ENCODE measurements around the gene TEX13C.
"Not testable (repeated sequence)": the region's sequence is repeated elsewhere in the genome, so short reads cannot be mapped to it uniquely, and the experiment has no call there.

TEX13C gene

DNA sequence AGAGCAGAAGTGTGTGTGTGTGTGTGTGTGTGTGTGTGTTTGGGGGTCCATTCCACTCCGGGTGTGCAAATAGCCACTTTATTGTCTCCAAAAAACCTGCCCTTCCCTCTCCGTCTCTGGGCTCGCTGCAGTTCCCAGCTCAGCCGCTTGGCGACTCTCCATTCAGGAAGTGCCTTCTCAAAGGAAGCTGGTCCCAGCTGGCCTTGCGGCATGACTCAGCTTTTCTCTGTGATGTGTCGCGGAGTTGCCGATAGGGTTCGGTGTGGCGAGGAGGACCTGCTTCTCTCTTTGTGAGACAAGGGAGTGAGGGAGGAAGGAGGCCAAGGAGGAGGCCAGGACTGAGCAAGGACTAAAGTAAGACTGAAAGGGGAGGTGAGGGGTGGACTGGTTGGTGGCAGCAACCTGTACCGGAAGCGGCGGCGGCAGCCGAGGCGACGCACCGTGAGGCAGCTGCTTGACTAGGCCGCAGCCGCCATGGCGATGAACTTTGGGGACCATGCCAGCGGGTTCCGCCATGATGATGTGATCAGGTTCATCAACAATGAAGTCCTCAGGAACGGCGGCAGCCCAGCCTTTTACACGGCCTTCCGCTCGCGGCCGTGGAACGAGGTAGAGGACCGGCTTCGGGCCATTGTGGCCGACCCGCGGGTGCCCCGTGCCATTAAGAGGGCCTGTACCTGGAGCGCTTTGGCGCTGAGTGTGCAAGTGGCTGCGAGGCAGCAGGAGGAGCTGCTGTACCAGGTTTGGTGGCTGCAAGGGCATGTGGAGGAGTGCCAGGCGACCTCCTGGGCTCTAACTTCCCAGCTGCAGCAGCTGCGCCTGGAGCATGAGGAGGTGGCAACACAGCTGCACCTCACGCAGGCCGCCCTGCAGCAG lies at the start of gene TEX13C:
Gene TEX13C (plus strand): TSS at position 226 of the 876 bp plus-strand sequence. CDS start 249 bp downstream, at position 475.
- Histone ChIP-seq H3K4me1 (ENCODE audit: insufficient read depth, low read length) (no peaks in the 10 kb centered on the region), H2AFZ (ENCODE audit: low read depth, low read length) (no peak within 1 kb of the TSS), H3K36me3 (ENCODE audit: insufficient read depth, low read length) (no peaks in the 10 kb centered on the region), H3K4me3 (ENCODE audit: low read length) (no peak within 1 kb of the TSS), H3K27me3 (ENCODE audit: insufficient read depth, low read length) (no peaks in the 10 kb centered on the region), H3K9me3 (ENCODE audit: low read length) (no peaks in the 10 kb centered on the region)

DNA sequence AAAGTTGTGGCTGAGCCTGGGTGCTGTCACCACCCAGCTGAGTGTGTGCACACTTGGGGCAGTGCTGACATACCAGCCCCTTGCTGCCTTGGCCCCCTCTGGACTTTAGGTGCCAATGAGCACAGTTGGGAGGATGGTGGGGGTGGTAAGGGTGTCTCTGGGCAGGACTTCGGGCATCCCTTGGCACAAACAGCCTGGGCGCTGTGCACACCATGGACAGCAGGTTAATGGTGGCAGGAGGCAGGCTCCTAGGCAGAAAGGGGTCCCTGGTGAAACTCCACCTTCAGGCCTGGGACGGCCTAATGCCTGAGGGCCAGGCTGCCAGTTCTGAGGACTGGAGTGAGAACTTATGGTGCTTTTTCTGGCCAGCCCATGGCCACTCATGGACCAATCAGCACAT lies 32.4 kb upstream of the TEX13C start:
- no peaks in the 10 kb centered on the region for H3K4me1 ChIP-seq (ENCODE audit: insufficient read depth, low read length)
- H2AFZ ChIP-seq (ENCODE audit: low read depth, low read length), result no peak overlapping the region
- no peaks in the 10 kb centered on the region for H3K36me3 ChIP-seq (ENCODE audit: insufficient read depth, low read length)
- no peaks in the 10 kb centered on the region for H3K9me3 ChIP-seq (ENCODE audit: low read length)
- H3K4me3 ChIP-seq (ENCODE audit: low read length), result no peak overlapping the region
- H3K27me3 ChIP-seq (ENCODE audit: insufficient read depth, low read length), result no peaks in the 10 kb centered on the region

DNA sequence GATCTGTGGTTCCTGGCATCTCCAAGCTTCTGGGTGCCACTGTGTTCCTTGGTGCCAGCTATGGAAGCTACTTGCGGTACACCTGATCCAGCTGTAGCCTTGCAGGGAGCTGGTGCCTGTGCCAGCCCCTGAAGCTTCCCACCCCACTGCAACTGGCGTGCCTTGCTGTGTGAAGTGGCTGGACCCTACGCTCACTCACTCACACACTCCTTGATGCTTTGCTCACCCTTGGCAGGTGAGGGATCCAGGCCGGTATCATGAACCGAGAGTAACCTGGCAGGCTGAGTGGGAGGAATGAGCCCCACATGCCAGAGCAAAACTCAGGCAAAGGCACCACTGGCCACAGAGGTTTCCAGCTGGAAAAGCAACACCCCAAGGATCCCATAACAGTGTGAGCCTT lies 31.3 kb upstream of the TEX13C start:
- no peak overlapping the region for H3K4me3 ChIP-seq (ENCODE audit: low read length)
- H3K36me3 ChIP-seq (ENCODE audit: insufficient read depth, low read length), result no peaks in the 10 kb centered on the region
- no peaks in the 10 kb centered on the region for H3K9me3 ChIP-seq (ENCODE audit: low read length)
- no peak overlapping the region for H2AFZ ChIP-seq (ENCODE audit: low read depth, low read length)
- H3K4me1 ChIP-seq (ENCODE audit: insufficient read depth, low read length), result no peaks in the 10 kb centered on the region
- no peaks in the 10 kb centered on the region for H3K27me3 ChIP-seq (ENCODE audit: insufficient read depth, low read length)

DNA sequence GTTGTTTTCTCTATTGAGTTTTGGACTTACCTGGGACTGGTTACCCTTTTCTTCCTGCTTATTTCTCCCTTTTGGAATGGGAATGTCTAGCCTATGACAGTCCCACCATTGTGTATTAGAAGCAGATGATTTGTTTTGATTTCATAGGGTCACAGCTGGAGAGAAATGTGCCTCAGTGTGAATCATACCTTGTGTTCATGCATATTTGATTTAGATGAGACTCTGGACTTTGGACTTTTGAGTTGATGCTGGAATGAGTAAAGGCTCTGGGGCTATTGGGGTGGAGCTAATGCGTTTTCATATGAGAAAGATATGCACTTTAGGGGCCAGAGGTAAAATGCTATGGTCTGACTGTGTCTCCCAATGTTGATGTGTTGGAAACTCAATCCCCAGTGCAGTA lies 30.5 kb upstream of the TEX13C start:
- no peaks in the 10 kb centered on the region for H3K4me1 ChIP-seq (ENCODE audit: insufficient read depth, low read length)
- H3K9me3 ChIP-seq (ENCODE audit: low read length), result no peaks in the 10 kb centered on the region
- no peaks in the 10 kb centered on the region for H3K36me3 ChIP-seq (ENCODE audit: insufficient read depth, low read length)
- H2AFZ ChIP-seq (ENCODE audit: low read depth, low read length), result no peak overlapping the region
- H3K27me3 ChIP-seq (ENCODE audit: insufficient read depth, low read length), result no peaks in the 10 kb centered on the region
- no peak overlapping the region for H3K4me3 ChIP-seq (ENCODE audit: low read length)

DNA sequence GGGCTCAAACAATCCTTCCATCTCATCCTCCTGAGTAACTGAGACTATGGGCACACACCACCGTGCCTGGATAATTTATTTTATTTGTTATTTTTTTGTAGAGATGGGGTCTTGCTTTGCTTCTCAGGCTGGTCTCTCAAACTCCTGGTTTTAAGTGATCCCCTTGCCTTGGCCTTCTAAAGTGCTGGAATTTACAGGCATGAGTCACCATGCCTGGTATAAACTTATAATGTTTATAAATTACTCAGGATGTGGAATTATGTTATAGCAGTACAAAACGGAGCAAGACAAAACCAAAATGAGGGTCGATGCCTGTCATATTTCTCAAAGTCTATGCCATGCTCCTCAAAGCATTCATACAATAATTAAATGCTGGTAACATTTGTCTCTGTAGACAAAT lies 29.8 kb upstream of the TEX13C start:
- Histone ChIP-seq H3K4me1 (ENCODE audit: insufficient read depth, low read length) (no peaks in the 10 kb centered on the region), H3K36me3 (ENCODE audit: insufficient read depth, low read length) (no peaks in the 10 kb centered on the region), H3K9me3 (ENCODE audit: low read length) (no peaks in the 10 kb centered on the region)

DNA sequence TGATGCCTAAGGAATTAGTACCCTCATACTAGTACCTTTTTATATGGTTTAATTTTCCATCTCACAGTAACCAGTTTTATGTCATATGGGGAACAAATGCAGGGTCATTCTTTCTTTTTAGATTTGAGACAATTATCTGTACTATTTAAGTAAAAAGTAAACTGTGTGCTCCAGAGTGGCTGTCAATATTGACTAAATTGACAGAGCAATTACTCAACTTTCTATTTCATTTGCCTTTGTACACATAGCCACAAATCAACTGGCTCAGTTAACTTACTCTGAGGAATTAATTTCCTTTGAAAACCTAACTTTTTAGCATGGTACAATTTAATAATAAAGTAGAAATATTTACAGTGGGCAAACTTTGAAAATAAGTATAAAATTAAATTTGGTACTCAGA lies 28.5 kb upstream of the TEX13C start:
- H2AFZ ChIP-seq (ENCODE audit: low read depth, low read length), result no peak overlapping the region
- no peaks in the 10 kb centered on the region for H3K4me1 ChIP-seq (ENCODE audit: insufficient read depth, low read length)
- no peaks in the 10 kb centered on the region for H3K27me3 ChIP-seq (ENCODE audit: insufficient read depth, low read length)
- H3K9me3 ChIP-seq (ENCODE audit: low read length), result no peaks in the 10 kb centered on the region
- H3K36me3 ChIP-seq (ENCODE audit: insufficient read depth, low read length), result no peaks in the 10 kb centered on the region
- no peak overlapping the region for H3K4me3 ChIP-seq (ENCODE audit: low read length)

More for the DNA sequence above, 29.8 kb upstream of the TEX13C start:
- Histone ChIP-seq H3K27me3 (ENCODE audit: insufficient read depth, low read length) (no peaks in the 10 kb centered on the region), H2AFZ (ENCODE audit: low read depth, low read length) (no peak overlapping the region), H3K4me3 (ENCODE audit: low read length) (no peak overlapping the region)

DNA sequence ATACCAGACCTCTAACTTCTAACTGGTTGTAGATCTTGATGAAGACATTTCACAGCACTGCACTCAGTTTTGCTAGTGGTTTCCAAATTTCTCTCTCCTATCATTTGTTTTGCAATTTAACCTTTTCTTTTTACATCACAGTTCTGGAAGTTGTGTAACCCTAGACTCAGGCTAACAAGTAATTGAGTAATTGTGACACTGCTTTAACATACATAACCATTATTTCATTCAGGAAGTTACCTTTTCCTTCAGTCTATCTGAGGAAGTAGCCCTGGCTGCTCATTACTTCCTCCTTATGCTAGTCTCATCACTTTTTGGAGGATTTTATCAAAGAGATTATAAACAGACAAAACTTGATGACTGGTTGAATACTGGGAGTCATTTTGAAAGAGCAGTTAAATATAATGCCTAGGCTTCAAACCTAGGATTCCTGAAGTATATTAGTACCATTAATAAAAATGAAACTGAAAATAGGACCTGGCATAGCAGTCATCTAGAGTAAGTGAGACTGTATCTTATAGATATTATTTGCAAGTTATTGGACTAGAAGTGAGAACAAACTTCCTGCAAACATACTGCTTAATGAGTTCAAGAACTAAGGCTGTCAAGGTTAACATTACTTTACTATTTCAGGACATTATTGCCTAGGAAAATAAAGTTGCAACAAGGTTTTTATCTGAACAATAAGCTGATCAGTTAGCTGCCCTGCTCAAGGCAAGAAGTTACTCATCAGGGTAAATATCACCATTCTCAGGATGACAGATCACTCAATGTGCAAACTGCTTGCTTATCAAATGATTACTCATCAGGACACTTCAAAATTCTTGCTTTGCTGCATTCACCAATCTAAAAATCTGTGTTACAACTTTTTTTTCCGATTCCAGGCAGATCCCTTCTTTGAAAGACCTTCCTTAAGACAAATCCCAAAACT lies 25.6 kb upstream of the TEX13C start:
- Histone ChIP-seq H3K4me1 (ENCODE audit: insufficient read depth, low read length) (no peaks in the 10 kb centered on the region), H3K9me3 (ENCODE audit: low read length) (no peaks in the 10 kb centered on the region), H2AFZ (ENCODE audit: low read depth, low read length) (no peak overlapping the region), H3K27me3 (ENCODE audit: insufficient read depth, low read length) (no peaks in the 10 kb centered on the region), H3K4me3 (ENCODE audit: low read length) (no peak overlapping the region), H3K36me3 (ENCODE audit: insufficient read depth, low read length) (no peaks in the 10 kb centered on the region)

DNA sequence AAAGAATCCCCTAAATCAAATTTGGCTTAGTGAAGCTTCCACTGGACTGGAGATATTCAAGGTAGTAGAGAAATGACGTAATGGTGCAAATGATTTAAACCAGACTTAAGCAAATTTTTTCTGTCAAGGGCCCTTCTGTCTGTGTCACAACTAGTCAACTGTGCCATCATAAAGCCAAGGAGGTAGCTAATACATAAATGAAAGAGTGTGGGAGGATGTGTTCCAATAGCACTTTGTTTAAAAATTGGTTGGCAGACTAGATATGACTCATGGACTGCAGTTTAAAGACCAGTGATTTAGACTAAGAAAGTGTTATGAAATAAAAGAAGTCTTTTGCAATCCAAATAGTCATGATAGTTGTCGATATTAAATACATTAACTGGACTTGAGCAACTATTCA lies 24.3 kb upstream of the TEX13C start:
- Histone ChIP-seq H3K36me3 (ENCODE audit: insufficient read depth, low read length) (no peaks in the 10 kb centered on the region), H3K27me3 (ENCODE audit: insufficient read depth, low read length) (no peaks in the 10 kb centered on the region), H3K4me3 (ENCODE audit: low read length) (no peak overlapping the region), H3K4me1 (ENCODE audit: insufficient read depth, low read length) (no peaks in the 10 kb centered on the region), H3K9me3 (ENCODE audit: low read length) (no peaks in the 10 kb centered on the region), H2AFZ (ENCODE audit: low read depth, low read length) (no peak overlapping the region)

DNA sequence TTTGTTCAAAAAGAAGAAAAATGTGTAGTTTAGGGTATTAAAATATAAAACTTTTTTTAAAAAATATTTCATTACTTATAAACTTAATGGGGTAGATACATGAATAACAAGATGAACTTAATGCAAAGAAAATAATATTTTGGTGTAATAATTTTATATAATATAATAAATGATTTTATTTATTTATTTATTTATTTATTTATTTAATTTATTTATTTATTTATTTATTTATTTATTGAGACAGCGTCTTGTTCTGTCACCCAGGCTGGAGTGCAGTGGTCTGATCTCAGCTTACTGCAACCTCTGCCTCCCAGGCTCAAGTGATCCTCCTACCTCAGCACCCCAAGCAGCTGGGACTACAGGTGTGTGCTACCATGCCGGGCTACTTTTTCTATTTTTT lies 20.8 kb upstream of the TEX13C start:
- no peak overlapping the region for H2AFZ ChIP-seq (ENCODE audit: low read depth, low read length)
- no peaks in the 10 kb centered on the region for H3K4me1 ChIP-seq (ENCODE audit: insufficient read depth, low read length)
- no peaks in the 10 kb centered on the region for H3K27me3 ChIP-seq (ENCODE audit: insufficient read depth, low read length)
- no peak overlapping the region for H3K4me3 ChIP-seq (ENCODE audit: low read length)
- H3K9me3 ChIP-seq (ENCODE audit: low read length), result no peaks in the 10 kb centered on the region
- no peaks in the 10 kb centered on the region for H3K36me3 ChIP-seq (ENCODE audit: insufficient read depth, low read length)

DNA sequence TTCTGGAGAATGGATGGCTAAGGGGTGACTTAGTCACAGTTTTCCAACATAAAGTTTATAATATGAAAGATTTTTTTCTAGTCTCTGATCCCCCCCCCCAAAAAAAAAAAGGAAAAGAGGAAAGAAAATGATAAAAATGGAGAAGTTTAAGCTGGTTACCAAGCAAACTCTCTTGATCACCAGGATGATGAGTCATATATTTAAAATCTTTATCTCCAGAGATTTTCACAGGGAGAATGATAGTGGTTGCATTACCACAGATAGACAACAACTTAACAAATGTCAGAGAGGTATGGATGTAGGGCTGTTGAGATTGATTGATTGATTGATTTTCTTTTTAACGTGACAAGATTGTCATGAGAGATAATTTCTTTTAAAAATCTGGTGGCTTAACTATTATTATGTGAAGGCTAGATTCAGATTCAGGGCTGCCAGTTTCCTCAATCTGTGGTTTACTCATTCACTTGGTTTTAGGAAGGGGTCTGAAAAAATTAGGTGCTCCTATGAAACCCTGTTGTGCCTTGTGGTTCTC lies 13.3 kb upstream of the TEX13C start:
- no peaks in the 10 kb centered on the region for H3K4me1 ChIP-seq (ENCODE audit: insufficient read depth, low read length)
- H2AFZ ChIP-seq (ENCODE audit: low read depth, low read length), result no peak overlapping the region
- no peaks in the 10 kb centered on the region for H3K36me3 ChIP-seq (ENCODE audit: insufficient read depth, low read length)
- no peaks in the 10 kb centered on the region for H3K9me3 ChIP-seq (ENCODE audit: low read length)
- no peak overlapping the region for H3K4me3 ChIP-seq (ENCODE audit: low read length)
- no peaks in the 10 kb centered on the region for H3K27me3 ChIP-seq (ENCODE audit: insufficient read depth, low read length)

DNA sequence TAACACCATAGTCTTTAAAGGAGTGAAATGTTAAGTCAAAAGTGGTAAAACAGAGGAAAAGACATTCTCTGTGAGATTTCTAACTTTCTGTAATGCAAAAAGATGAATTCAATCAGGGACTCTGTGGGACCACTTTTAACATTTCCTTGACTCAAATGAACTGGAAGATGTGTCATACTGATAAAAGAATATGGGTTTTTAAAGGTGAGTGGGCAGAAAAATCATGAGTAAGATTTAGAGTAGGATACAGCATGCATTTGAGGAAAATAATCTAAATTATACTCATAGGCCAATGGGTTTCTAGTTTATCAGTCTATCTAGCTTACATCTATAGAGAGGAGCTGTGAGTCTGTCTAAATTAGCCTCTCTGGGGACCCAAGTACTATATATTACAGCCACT lies 11.0 kb upstream of the TEX13C start:
- Histone ChIP-seq H3K27me3 (ENCODE audit: insufficient read depth, low read length) (no peaks in the 10 kb centered on the region), H3K4me1 (ENCODE audit: insufficient read depth, low read length) (no peaks in the 10 kb centered on the region), H2AFZ (ENCODE audit: low read depth, low read length) (no peak overlapping the region), H3K36me3 (ENCODE audit: insufficient read depth, low read length) (no peaks in the 10 kb centered on the region), H3K9me3 (ENCODE audit: low read length) (no peaks in the 10 kb centered on the region), H3K4me3 (ENCODE audit: low read length) (no peak overlapping the region)

DNA sequence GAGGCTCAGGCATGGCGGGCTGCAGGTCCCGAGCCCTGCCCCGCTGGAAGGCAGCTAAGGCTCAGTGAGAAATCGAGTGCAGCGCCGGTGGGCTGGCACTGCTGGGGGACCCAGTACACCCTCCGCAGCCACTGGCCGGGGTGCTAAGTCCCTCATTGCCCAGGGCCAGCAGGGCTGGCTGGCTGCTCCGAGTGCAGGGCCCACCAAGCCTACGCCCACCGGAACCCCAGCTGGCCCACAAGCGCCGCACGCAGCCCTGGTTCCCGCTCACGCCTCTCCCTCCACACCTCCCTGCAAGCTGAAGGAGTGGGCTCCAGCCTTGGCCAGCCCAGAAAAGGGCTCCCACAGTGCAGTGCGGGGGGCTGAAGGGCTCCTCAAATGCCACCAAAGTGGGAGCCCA lies 505 bp upstream of the TEX13C start:
- not testable (repeated sequence) for H2AFZ ChIP-seq (ENCODE audit: low read depth, low read length); H3K4me1 ChIP-seq (ENCODE audit: insufficient read depth, low read length); H3K36me3 ChIP-seq (ENCODE audit: insufficient read depth, low read length); H3K9me3 ChIP-seq (ENCODE audit: low read length); H3K4me3 ChIP-seq (ENCODE audit: low read length); H3K27me3 ChIP-seq (ENCODE audit: insufficient read depth, low read length)

DNA sequence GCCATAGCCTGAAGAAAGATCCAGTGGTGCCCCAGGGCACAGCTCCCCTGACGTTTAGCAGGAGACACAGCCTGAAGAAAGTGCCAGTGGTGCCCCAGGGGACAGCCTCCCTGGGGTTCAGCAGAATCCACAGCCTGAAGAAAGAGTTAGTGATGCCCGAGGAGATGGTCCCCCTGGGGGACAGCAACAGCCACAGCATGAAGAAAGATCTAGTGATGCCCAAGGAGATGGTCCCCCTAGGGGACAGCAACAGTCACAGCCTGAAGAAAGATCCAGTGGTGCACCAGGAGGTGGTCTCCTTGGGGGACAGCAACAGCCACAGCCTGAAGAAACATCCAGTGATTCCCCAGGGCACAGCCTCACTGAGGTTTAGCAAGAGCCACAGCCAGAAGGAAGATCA lies 2.8 kb downstream of the TEX13C start:
- Histone ChIP-seq H3K27me3 (ENCODE audit: insufficient read depth, low read length) (no peaks in the 10 kb centered on the region), H3K4me1 (ENCODE audit: insufficient read depth, low read length) (no peaks in the 10 kb centered on the region), H3K36me3 (ENCODE audit: insufficient read depth, low read length) (no peaks in the 10 kb centered on the region), H2AFZ (ENCODE audit: low read depth, low read length) (no peak overlapping the region), H3K9me3 (ENCODE audit: low read length) (no peaks in the 10 kb centered on the region), H3K4me3 (ENCODE audit: low read length) (no peak overlapping the region)
